WTC11 (cell line): ENCODE data around the gene POLR1C.

Source experiments
- CTCF ChIP-seq: fragments of 200-600 bp; IDR thresholded peaks from 2 replicates; pipeline ENCODE4 v1.8.0; 2022; ENCODE audit warnings: antibody characterized with exemption
- E2F5 ChIP-seq: sonication (generic); formaldehyde crosslinking; IDR thresholded peaks from 2 replicates; pipeline ENCODE4 v1.8.1; 2022; ENCODE audit warnings: mild to moderate bottlenecking, moderate library complexity, missing genetic modification reagents
- ESRRA ChIP-seq: sonication (generic); formaldehyde crosslinking; IDR thresholded peaks from 2 replicates; pipeline ENCODE4 v1.8.1; 2022; ENCODE audit warnings: mild to moderate bottlenecking, missing genetic modification reagents, borderline replicate concordance
- FOXP1 ChIP-seq: sonication (generic); formaldehyde crosslinking; IDR thresholded peaks from 2 replicates; pipeline ENCODE4 v1.8.0; 2022; ENCODE audit warnings: missing genetic modification reagents, mild to moderate bottlenecking, moderate library complexity, borderline replicate concordance
- IRF2 ChIP-seq: sonication (generic); formaldehyde crosslinking; IDR thresholded peaks from 2 replicates; pipeline ENCODE4 v1.8.0; 2022; ENCODE audit warnings: low read depth, missing genetic modification reagents, borderline replicate concordance
- KAT7 ChIP-seq: sonication (generic); formaldehyde crosslinking; IDR thresholded peaks from 2 replicates; pipeline ENCODE4 v1.8.1; 2023; ENCODE audit warnings: missing genetic modification reagents, mild to moderate bottlenecking, borderline replicate concordance
- MXD4 ChIP-seq: fragments of 250-450 bp; sonication (Bioruptor Pico); IDR thresholded peaks from 2 replicates; pipeline ENCODE4 v1.8.0; 2021; ENCODE audit warnings: mild to moderate bottlenecking, moderate library complexity, borderline replicate concordance
- NFE2L1 ChIP-seq: sonication (generic); formaldehyde crosslinking; IDR thresholded peaks from 2 replicates; pipeline ENCODE4 v1.8.1; 2023; ENCODE audit warnings: missing genetic modification reagents
- NR3C1 ChIP-seq: sonication (generic); formaldehyde crosslinking; conservative IDR thresholded peaks from 2 replicates; pipeline ENCODE4 v1.8.1; 2023; ENCODE audit warnings: low read depth, mild to moderate bottlenecking, missing genetic modification reagents
- ZNF138 ChIP-seq: sonication (generic); formaldehyde crosslinking; conservative IDR thresholded peaks from 2 replicates; pipeline ENCODE4 v1.8.1; 2022; ENCODE audit warnings: mild to moderate bottlenecking, moderate library complexity, missing genetic modification reagents
- ZNF512 ChIP-seq: sonication (generic); formaldehyde crosslinking; IDR thresholded peaks from 2 replicates; pipeline ENCODE4 v1.8.1; 2022; ENCODE audit warnings: missing genetic modification reagents, borderline replicate concordance
- ZNF532 ChIP-seq: fragments of 250-450 bp; sonication (Bioruptor Pico); IDR thresholded peaks from 2 replicates; pipeline ENCODE4 v1.9.0; 2021; ENCODE audit warnings: mild to moderate bottlenecking, borderline replicate concordance
- TF ChIP-seq, protein P1 (sequence below): sonication (generic); formaldehyde crosslinking; IDR thresholded peaks from 2 replicates; pipeline ENCODE4 v1.8.0; 2023; ENCODE audit warnings: mild to moderate bottlenecking, missing genetic modification reagents
- TF ChIP-seq, protein P2 (sequence below): sonication (generic); formaldehyde crosslinking; IDR thresholded peaks from 2 replicates; pipeline ENCODE4 v1.8.0; 2022; ENCODE audit warnings: mild to moderate bottlenecking, missing genetic modification reagents

DNA sequence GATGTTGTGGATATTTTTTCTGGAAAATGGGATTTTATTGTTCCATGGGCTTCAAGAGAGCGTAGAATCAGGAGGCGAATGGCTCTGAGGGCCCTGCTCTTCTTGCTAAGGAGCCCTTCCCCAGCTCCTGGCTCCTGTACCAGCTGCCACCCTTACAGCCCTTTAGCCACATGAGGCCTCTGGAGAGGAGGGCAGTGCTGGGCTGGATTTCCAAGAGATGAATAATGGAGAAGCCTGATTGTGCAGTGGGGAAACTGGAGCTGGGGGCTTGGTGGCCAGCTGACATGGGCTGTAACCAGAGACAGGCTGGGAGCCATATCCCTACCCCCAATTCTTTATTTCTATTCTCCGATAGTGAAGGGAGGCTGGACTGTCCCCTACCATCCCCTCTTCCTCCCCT, 16.0 kb upstream of the POLR1C start:
- TF ChIP-seq CTCF (no peak), KAT7 (no peak), NFE2L1 (no peak), NR3C1 (CRISPR knock-in tag) (no peak), IRF2 (no peak), MXD4 (CRISPR knock-in tag) (no peak), E2F5 (CRISPR knock-in tag) (no peak), FOXP1 (no peak), ESRRA (CRISPR knock-in tag) (no peak), ZNF512 (CRISPR knock-in tag) (no peak), ZNF532 (CRISPR knock-in tag) (no peak), ZNF138 (no peak)
- TF ChIP-seq, protein P1, sequence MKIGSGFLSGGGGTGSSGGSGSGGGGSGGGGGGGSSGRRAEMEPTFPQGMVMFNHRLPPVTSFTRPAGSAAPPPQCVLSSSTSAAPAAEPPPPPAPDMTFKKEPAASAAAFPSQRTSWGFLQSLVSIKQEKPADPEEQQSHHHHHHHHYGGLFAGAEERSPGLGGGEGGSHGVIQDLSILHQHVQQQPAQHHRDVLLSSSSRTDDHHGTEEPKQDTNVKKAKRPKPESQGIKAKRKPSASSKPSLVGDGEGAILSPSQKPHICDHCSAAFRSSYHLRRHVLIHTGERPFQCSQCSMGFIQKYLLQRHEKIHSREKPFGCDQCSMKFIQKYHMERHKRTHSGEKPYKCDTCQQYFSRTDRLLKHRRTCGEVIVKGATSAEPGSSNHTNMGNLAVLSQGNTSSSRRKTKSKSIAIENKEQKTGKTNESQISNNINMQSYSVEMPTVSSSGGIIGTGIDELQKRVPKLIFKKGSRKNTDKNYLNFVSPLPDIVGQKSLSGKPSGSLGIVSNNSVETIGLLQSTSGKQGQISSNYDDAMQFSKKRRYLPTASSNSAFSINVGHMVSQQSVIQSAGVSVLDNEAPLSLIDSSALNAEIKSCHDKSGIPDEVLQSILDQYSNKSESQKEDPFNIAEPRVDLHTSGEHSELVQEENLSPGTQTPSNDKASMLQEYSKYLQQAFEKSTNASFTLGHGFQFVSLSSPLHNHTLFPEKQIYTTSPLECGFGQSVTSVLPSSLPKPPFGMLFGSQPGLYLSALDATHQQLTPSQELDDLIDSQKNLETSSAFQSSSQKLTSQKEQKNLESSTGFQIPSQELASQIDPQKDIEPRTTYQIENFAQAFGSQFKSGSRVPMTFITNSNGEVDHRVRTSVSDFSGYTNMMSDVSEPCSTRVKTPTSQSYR (CRISPR knock-in tag) = no peak
- TF ChIP-seq, protein P2, sequence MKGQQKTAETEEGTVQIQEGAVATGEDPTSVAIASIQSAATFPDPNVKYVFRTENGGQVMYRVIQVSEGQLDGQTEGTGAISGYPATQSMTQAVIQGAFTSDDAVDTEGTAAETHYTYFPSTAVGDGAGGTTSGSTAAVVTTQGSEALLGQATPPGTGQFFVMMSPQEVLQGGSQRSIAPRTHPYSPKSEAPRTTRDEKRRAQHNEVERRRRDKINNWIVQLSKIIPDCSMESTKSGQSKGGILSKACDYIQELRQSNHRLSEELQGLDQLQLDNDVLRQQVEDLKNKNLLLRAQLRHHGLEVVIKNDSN (CRISPR knock-in tag) = no peak
